IPS DF 6.9 (cell line): ENCODE results near the gene CHN2.
A peak's percentile ranks its signal among the peaks of the same experiment; 100 is the strongest.

Experiments used
- DNase-seq: peaks from one replicate; pipeline ENCODE4 v3.0.0-alpha.2; 2013; ENCODE audit warnings: low read depth, low spot score
- H3K27ac ChIP-seq: one replicate; pipeline ENCODE4 v1.5.1; 2013; ENCODE audit warnings: low read length, control low read depth
- H3K27me3 ChIP-seq: 2 replicates; pipeline ENCODE4 v1.6.1; 2013; ENCODE audit warnings: mild to moderate bottlenecking, low read length; ENCODE audit not compliant: control insufficient read depth, insufficient read depth
- H3K36me3 ChIP-seq: 2 replicates; pipeline ENCODE4 v1.6.1; 2013; ENCODE audit warnings: low read length; ENCODE audit not compliant: control insufficient read depth, insufficient read depth
- H3K4me1 ChIP-seq: 2 replicates; pipeline ENCODE4 v1.6.1; 2013; ENCODE audit warnings: low read length; ENCODE audit not compliant: control insufficient read depth, insufficient read depth
- H3K4me3 ChIP-seq: 2 replicates; pipeline ENCODE4 v1.5.1; 2013; ENCODE audit warnings: mild to moderate bottlenecking, low read length
- H3K9me3 ChIP-seq: 2 replicates; pipeline ENCODE4 v1.6.1; 2013; ENCODE audit warnings: low read length, inconsistent platforms; ENCODE audit not compliant: control insufficient read depth, insufficient read depth
- WGBS: extraction: QIAGEN DNeasy Blood & Tissue Kit; methylation state at CpG from one replicate; pipeline ENCODE4 v1.1.7; 2013; ENCODE audit warnings: mixed read lengths, missing lambda C conversion rate; ENCODE audit not compliant: insufficient read length, insufficient coverage; 5-methylcytosine and 5-hydroxymethylcytosine counted together

The CHN2 gene

DNA sequence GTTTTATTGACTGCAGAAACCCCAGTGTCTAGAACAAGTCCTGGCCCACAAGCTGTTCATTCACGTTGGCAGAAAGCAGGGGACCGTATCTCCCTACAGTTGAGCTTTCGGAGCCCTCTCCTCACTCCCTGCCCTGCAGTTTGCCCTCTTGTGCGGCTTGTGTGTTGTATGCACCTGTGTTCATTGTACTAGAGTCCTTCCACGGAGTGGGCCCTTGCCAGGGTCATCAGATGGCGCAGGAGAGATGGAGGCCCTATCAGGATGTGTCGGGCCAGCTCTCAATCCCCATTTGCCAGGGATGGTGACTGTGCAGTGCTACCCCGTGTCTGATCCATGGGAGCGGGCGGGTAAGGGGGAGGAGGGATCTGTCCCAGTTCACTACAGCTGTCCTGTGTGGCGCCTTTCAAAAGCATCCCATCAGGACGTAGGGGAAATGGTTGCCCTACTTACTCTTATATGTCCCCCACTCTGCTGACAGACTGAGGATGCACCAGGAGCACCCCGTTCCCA lies 291.7 kb downstream of the CHN2 start:
- DNase-seq, result no peak
- H3K27me3 ChIP-seq, result no peaks in the 10 kb centered on the region
- no peak overlapping the region for H3K4me3 ChIP-seq
- peaks cover 1% of the 10 kb centered on the region; the same call in 1 of the 2 replicates for H3K4me1 ChIP-seq
- H3K36me3 ChIP-seq, result no peaks in the 10 kb centered on the region
- no CpG with 5 or more reads among the region's 13 CpGs for WGBS
- no peak overlapping the region for H3K27ac ChIP-seq
- no peaks in the 10 kb centered on the region for H3K9me3 ChIP-seq

DNA sequence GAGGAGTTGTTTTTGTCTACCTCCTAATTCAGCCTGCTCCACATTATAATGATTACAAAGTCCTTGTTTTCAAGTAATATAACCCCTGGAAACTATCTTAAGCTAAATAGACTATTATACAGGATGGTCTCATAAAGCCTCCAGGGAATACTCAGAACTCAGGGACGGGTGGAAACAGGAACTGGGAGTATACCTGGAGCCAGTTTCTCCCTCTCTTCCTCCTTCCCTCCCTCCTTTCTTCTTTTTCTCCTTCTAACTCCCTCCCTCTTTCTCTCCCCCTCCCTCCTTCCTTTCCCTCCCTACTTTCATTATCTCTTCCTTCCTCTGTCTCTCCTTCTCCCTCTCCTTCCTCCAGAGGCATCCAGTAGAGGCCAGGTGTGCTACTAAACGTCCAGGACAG lies 292.8 kb downstream of the CHN2 start:
- WGBS, result no CpG with 5 or more reads among the region's 2 CpGs
- Histone ChIP-seq H3K9me3 (no peaks in the 10 kb centered on the region), H3K36me3 (no peaks in the 10 kb centered on the region), H3K4me1 (peaks cover 1% of the 10 kb centered on the region; the same call in 1 of the 2 replicates), H3K4me3 (no peak overlapping the region), H3K27me3 (no peaks in the 10 kb centered on the region), H3K27ac (no peak overlapping the region)
- no peak for DNase-seq

GRCh38 chr7:29488203-29488970 lies 293.8 kb downstream of the CHN2 start:
- no peaks in the 10 kb centered on the region for H3K27me3 ChIP-seq
- no peaks in the 10 kb centered on the region for H3K9me3 ChIP-seq
- H3K27ac ChIP-seq, result no peak overlapping the region
- H3K4me3 ChIP-seq, result no peak overlapping the region
- peaks cover 1% of the 10 kb centered on the region; the same call in 1 of the 2 replicates for H3K4me1 ChIP-seq
- H3K36me3 ChIP-seq, result no peaks in the 10 kb centered on the region
- WGBS, result no CpG with 5 or more reads among the region's 8 CpGs
- no peak for DNase-seq

GRCh38 chr7:29488977-29489376 lies 294.4 kb downstream of the CHN2 start:
- no CpG with 5 or more reads among the region's 2 CpGs for WGBS
- H3K27me3 ChIP-seq, result no peaks in the 10 kb centered on the region
- no peaks in the 10 kb centered on the region for H3K36me3 ChIP-seq
- DNase-seq, result no peak
- H3K9me3 ChIP-seq, result no peaks in the 10 kb centered on the region
- peaks cover 1% of the 10 kb centered on the region; the same call in 1 of the 2 replicates for H3K4me1 ChIP-seq
- H3K27ac ChIP-seq, result no peak overlapping the region
- H3K4me3 ChIP-seq, result no peak overlapping the region

DNA sequence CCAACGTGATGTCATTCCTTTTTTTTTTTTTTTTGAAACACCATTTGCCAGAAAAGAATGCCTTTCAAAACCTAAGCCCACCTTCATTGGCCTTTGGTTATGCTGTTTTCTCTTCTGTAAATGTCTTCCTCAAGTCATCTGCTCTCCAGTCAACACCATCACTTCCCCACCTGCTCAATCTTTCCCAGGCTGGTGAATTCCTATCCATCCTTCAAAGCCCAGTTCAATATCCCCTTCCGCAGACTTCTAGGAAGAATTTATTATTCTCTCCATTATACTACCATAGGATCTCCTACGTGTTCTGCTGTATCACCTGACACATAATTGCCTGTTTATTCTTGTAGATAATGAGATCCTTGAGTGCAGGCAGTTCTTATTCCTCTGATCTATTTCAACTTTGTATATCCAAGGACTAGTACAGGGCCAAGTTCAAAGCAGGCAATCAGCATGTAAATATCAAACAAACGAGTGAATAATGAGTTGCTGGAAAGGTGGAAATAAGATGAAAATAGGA lies 295.6 kb downstream of the CHN2 start:
- no CpG with 5 or more reads among the region's 4 CpGs for WGBS
- Histone ChIP-seq H3K27ac (no peak overlapping the region), H3K4me3 (no peak overlapping the region), H3K9me3 (no peaks in the 10 kb centered on the region), H3K36me3 (no peaks in the 10 kb centered on the region), H3K27me3 (no peaks in the 10 kb centered on the region), H3K4me1 (peaks cover 1% of the 10 kb centered on the region; the same call in 1 of the 2 replicates)
- DNase-seq, result no peak

DNA sequence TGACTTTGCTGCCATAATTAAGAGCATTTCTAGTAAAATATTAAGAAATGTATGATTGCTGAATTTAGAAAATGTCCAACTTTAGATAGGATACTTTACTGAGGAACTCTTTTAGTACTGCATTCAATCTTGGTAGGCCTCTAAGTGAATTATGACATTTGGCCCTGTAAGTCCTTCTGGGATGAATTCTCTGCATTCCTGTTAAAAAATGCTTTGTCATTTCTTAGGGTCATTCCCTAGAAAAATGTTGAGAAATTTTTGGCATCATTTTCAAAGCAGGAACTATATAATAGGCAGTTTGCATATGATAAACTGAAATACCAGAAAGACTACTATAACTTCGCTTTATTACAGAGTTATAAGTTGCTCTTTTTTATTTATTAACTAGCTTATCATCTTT lies 299.8 kb downstream of the CHN2 start:
- Histone ChIP-seq H3K36me3 (no peaks in the 10 kb centered on the region), H3K9me3 (no peaks in the 10 kb centered on the region), H3K27me3 (no peaks in the 10 kb centered on the region), H3K4me1 (peaks cover 4% of the 10 kb centered on the region; the same call in 1 of the 2 replicates), H3K4me3 (no peak overlapping the region), H3K27ac (no peak overlapping the region)
- DNase-seq, result no peak
- WGBS, result no CpG with 5 or more reads among the region's 1 CpG

DNA sequence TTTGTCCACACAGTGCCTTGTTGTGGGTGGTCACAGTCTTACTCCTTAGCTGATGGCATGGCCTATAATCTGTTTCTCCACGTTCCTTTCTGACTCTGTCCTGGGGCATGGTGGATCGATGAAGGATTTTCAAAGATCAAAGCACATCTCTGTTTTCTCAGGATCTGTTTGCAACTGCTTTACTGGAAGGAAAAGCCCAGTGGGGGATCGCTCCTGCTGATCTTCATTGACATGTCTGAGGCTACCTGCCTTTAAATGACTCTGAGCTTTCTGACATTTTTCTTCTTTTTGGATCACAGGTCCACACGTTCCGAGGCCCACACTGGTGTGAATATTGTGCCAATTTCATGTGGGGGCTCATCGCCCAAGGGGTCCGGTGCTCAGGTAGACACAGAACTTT lies 301.1 kb downstream of the CHN2 start:
- WGBS, result no CpG with 5 or more reads among the region's 7 CpGs

DNA sequence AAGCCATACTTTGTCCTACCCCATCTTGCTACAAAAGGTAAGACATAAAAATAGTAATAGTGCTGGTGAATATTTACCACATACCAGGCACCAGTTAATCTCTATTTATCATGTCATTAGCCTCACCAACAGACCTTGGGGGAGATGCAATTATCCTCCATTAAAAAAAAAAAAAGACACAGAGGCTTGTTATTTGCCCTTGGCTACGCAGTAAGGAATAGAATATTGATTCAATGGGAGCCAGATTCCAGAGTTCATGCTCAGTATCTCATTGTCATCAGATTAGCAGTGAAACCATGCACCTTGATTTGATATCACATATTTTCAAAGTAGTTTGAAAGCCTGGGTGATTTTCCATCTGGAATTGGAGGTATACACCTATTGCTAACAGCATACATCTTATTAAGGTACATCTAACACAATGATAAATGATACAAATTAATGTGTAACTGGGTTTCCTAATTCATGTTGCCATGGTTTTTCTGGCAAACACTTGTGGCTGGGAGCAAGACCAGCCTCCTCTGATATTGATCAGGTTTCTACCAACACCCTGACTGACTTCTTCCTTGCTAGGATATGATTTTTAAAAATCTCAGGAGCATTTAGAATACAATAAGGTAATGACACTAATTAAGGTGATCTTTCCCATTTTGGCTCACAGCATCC lies 301.9 kb downstream of the CHN2 start:
- no CpG with 5 or more reads among the region's 1 CpG for WGBS
- no peaks in the 10 kb centered on the region for H3K36me3 ChIP-seq
- H3K27ac ChIP-seq, result no peak overlapping the region
- no peak for DNase-seq
- peaks cover 4% of the 10 kb centered on the region; the same call in 1 of the 2 replicates for H3K4me1 ChIP-seq
- H3K4me3 ChIP-seq, result no peak overlapping the region
- no peaks in the 10 kb centered on the region for H3K27me3 ChIP-seq
- no peaks in the 10 kb centered on the region for H3K9me3 ChIP-seq

More for the DNA sequence above, 301.1 kb downstream of the CHN2 start:
- Histone ChIP-seq H3K27ac (no peak overlapping the region), H3K27me3 (no peaks in the 10 kb centered on the region), H3K4me3 (no peak overlapping the region), H3K36me3 (no peaks in the 10 kb centered on the region), H3K9me3 (no peaks in the 10 kb centered on the region), H3K4me1 (peaks cover 4% of the 10 kb centered on the region; the same call in 1 of the 2 replicates)
- peak; percentile 13 for DNase-seq

DNA sequence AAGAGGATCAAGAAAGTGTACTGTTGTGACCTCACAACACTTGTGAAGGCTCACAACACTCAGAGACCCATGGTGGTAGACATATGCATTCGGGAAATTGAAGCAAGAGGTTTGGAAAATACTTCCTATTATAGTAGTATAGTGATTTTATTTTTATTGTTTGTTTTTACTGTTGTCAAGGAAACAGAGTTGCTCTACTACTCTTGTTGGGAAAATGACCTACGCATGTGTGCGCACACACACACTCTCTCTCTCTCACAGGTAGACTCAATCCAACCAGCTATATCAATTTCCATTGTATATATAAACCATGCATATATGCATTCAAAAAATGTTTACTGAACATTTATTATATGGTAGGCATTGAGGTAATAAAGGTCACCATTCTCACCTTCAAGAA lies 305.4 kb downstream of the CHN2 start:
- H3K4me1 ChIP-seq, result peaks cover 6% of the 10 kb centered on the region
- H3K9me3 ChIP-seq, result no peaks in the 10 kb centered on the region
- no peak overlapping the region for H3K4me3 ChIP-seq
- H3K27me3 ChIP-seq, result no peaks in the 10 kb centered on the region
- H3K36me3 ChIP-seq, result no peaks in the 10 kb centered on the region
- no CpG with 5 or more reads among the region's 3 CpGs for whole genome bisulfite sequencing
- H3K27ac ChIP-seq, result no peak overlapping the region
- DNase-seq, result no peak

- no peak overlapping the region for H3K27ac ChIP-seq
- no peak overlapping the region for H3K4me3 ChIP-seq
- H3K4me1 ChIP-seq, result peaks cover 5% of the 10 kb centered on the region
- H3K9me3 ChIP-seq, result no peaks in the 10 kb centered on the region
- no peaks in the 10 kb centered on the region for H3K27me3 ChIP-seq
- no peaks in the 10 kb centered on the region for H3K36me3 ChIP-seq
- no peak for DNase-seq
- no CpG with 5 or more reads among the region's 3 CpGs for WGBS
These were observed 306.1 kb downstream of the CHN2 start for GRCh38 chr7:29500719-29501118.
